Inflammatory macrophage treated with lipopolysaccharide for 4 hours (primary cell): Measurements from ENCODE around the gene FOXF2.

ENCODE experiments used
- DNase-seq: peaks from one replicate; pipeline ENCODE4 v3.0.0-alpha.2; 2020

Gene FOXF2

GRCh38 chr6:1415416-1416063, 26.2 kb downstream of the FOXF2 start:
- DNase-seq = no peak

GRCh38 chr6:1416191-1416760, 26.9 kb downstream of the FOXF2 start:
- no peak for DNase-seq

DNA sequence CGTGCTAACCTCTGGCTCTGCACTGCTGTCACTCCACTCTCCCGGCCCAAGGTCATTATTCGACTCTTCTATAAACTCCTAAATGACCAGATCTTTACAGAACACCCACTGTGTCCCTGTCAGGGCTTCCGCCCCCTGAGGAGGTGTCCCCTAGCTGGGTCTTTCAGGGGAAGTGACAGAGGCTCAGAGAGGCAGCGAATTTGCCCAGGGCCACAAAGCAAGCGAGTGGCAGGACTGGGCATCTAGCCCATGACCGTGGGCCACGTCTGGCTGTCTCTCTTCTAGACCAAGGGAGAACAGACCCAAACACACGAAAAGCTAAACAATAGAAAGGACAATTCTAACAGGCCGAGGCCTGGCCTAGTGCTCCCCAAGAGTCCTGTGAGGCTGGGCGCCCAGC, 27.4 kb downstream of the FOXF2 start:
- DNase-seq = no peak

GRCh38 chr6:1417718-1418117, 28.3 kb downstream of the FOXF2 start:
- no peak for DNase-seq

DNA sequence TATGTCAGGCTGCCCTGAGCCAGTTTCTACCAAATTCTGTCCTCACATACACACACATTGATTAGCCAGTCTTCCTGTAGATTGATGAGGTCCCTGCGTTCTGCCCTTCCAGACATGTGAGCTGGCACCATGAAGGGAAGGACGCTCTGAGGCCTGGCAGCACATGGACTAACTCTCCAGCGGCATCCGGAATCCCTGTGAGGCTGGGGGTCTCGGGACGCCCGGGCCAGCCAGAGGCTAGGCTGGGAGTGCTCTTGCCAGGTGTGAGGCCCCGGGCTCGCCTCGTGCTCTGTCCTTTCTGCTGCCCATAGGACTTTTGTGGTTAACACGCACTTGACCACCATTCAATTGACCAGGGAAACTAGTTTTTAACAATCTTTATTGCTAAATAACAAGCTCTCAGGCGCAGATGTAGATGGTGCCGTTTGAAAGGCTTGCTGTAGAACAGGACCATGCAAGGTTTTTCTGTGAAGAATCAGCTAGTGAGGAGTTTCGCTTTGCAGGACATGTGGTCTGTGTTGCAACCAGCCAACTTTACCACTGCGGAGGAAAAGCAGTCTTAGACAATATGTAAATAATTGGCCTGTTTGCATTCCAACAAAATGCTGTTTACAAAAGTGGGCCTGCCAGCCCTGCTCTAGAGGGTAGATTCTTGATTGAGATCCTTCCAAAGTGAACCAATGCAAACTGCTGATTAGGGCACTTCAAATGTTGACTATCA, 29.3 kb downstream of the FOXF2 start:
- DNase-seq = no peak

GRCh38 chr6:1420382-1420781, 31.0 kb downstream of the FOXF2 start:
- no peak for DNase-seq

GRCh38 chr6:1422290-1422689, 32.9 kb downstream of the FOXF2 start:
- DNase-seq = no peak

DNA sequence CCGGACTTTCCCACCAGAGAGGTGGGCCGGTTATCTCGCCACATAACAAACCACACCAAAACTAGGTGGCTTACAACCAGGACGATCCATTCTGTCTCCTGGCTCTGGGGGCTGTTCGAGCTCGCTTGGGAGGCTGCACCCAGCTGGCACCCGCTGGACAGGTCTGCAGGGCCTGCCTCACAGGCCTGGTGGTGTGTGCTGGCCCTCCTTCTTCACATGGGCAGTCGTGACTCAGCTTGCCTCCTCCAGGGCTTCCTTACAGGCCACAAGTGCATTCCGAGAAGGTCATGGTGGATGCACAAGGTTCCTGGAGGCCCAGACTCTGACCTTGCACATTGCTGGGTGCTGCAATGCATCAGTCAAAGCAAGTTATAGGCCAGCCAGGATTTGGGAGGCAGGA, 34.2 kb downstream of the FOXF2 start:
- no peak for DNase-seq

- DNase-seq = peak; percentile 39
Measured at GRCh38 chr6:1424306-1424927, 35.0 kb downstream of the FOXF2 start.

DNA sequence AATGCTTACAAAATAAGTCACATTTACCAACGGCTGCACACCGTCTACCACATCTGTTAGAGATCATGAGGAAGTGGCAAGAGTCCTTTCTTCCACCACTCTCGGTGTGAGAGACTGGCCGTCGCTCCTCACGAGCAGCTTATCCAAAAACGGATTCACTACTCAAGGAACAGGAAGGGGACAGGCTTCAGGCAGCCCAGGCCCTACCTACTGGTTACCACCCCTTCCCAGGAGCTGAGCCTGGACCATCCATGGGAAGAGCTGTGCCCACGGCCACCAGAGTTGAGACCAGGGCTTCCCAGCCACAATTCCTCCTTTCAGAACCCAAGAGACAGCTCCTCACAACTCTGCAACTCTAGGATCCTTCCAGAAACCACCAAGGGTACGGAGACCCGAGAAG, 37.0 kb downstream of the FOXF2 start:
- DNase-seq = no peak

- DNase-seq = no peak
Measured at GRCh38 chr6:1435806-1436205, 46.4 kb downstream of the FOXF2 start.

GRCh38 chr6:1436334-1437306, 47.2 kb downstream of the FOXF2 start:
- peak; percentile 51 for DNase-seq

- no peak for DNase-seq
Measured at GRCh38 chr6:1437553-1438406, 48.4 kb downstream of the FOXF2 start.

GRCh38 chr6:1438471-1438881, 49.1 kb downstream of the FOXF2 start:
- no peak for DNase-seq

- DNase-seq = no peak
Measured at GRCh38 chr6:1439349-1439748, 50.0 kb downstream of the FOXF2 start.

DNA sequence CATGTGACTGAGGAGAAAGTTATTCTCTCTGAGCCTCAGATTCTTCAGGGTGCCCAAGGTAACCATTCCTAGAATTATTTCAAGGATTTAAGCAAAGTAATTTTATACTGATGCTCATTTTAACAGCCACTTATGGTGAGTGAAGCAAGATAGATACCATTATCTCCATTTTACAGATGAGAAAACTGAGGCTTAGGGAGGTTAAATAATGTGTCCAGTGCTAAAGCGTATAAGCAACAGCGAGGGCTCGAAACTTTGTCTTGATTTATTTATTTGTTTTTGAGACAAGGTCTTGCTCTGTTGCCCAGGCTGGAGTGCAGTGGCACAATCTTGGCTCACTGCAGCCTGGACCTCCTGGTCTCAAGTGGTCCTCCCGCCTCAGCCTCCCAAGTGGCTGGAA, 53.6 kb downstream of the FOXF2 start:
- DNase-seq = no peak
